IMR-90 (cell line): ENCODE data around the gene WFDC9. TPM values are rescaled to one million over a fixed set of nuclear protein-coding genes. Genes with fewer than 3 reads are reported as not detected.

Experiments used
- ATAC-seq: fragments of 200-7000 bp; cut with Tn5 transposase; 2 replicates; pipeline ENCODE4 v1.9.1; 2020; ENCODE audit warnings: low read depth, mild to moderate bottlenecking, moderate library complexity
- BruUV-seq: library from RNA; stranded (reverse); fragments of 400-500 nt; replicated peaks from 2 replicates; lab custom pipeline; 2021; lab: Mats Ljungman, UMichigan
- CTCF ChIA-PET: fragments of 300-600 bp; formaldehyde crosslinking; extraction: SDS; loops from one replicate; lab custom pipeline; 2021; ENCODE audit warnings: antibody characterized with exemption; lab: Yijun Ruan, JAX
- POLR2A ChIA-PET: fragments of 300-600 bp; sonication (Branson Sonifier 250); formaldehyde crosslinking; loops from one replicate; lab custom pipeline; 2022; ENCODE audit warnings: antibody characterized with exemption; ENCODE audit not compliant: unreplicated experiment; lab: Charles Lee
- DNase-seq: peaks from one replicate; pipeline ENCODE4 v3.0.0; 2013
- H2AFZ ChIP-seq: replicated peaks from 2 replicates; pipeline ENCODE3; 2013; ENCODE audit warnings: low read length, mild to moderate bottlenecking; ENCODE audit not compliant: poor library complexity
- H2AK5ac ChIP-seq: 2 replicates; pipeline ENCODE4 v1.6.1; 2013; ENCODE audit warnings: low read depth, low read length, inconsistent platforms
- H2AK9ac ChIP-seq: replicated peaks from 2 replicates; pipeline ENCODE3; 2013; ENCODE audit warnings: mild to moderate bottlenecking, low read depth, low read length, moderate library complexity; ENCODE audit not compliant: poor library complexity
- H2BK120ac ChIP-seq: 2 replicates; pipeline ENCODE4 v1.6.1; 2013; ENCODE audit warnings: low read depth, low read length, inconsistent platforms
- H2BK15ac ChIP-seq: 3 replicates; pipeline ENCODE4 v1.6.1; 2013; ENCODE audit warnings: low read depth, low read length, inconsistent platforms
- H2BK20ac ChIP-seq: 2 replicates; pipeline ENCODE4 v1.6.1; 2013; ENCODE audit warnings: low read depth, mild to moderate bottlenecking, inconsistent platforms, low read length, moderate library complexity
- H2BK5ac ChIP-seq: 2 replicates; pipeline ENCODE4 v1.6.1; 2013; ENCODE audit warnings: mild to moderate bottlenecking, low read depth, low read length, inconsistent platforms; ENCODE audit not compliant: poor library complexity, severe bottlenecking
- H3K14ac ChIP-seq: replicated peaks from 2 replicates; pipeline ENCODE4 v1.6.1; 2013; ENCODE audit warnings: low read depth, low read length, inconsistent platforms
- H3K18ac ChIP-seq: 2 replicates; pipeline ENCODE4 v1.6.1; 2013; ENCODE audit warnings: low read depth, low read length, control low read depth
- H3K23ac ChIP-seq: 2 replicates; pipeline ENCODE4 v1.6.1; 2013; ENCODE audit warnings: low read depth, low read length, inconsistent platforms
- H3K27ac ChIP-seq: 2 replicates; pipeline ENCODE4 v1.5.1; 2013; ENCODE audit warnings: mild to moderate bottlenecking, control low read depth, low read length; ENCODE audit not compliant: insufficient read depth
- H3K27me3 ChIP-seq: 2 replicates; pipeline ENCODE4 v1.6.1; 2013; ENCODE audit warnings: low read length; ENCODE audit not compliant: control insufficient read depth, insufficient read depth
- H3K36me3 ChIP-seq: 2 replicates; pipeline ENCODE4 v1.6.1; 2013; ENCODE audit warnings: low read length, mixed read lengths; ENCODE audit not compliant: control insufficient read depth, insufficient read depth
- H3K4ac ChIP-seq: 2 replicates; pipeline ENCODE4 v1.6.1; 2013; ENCODE audit warnings: low read depth, low read length, inconsistent platforms
- H3K4me1 ChIP-seq: 2 replicates; pipeline ENCODE4 v1.6.1; 2013; ENCODE audit warnings: low read length, mixed read lengths; ENCODE audit not compliant: control insufficient read depth, insufficient read depth
- H3K4me2 ChIP-seq: 2 replicates; pipeline ENCODE4 v1.6.1; 2013; ENCODE audit warnings: low read depth, mild to moderate bottlenecking, control low read depth, low read length, moderate library complexity
- H3K4me3 ChIP-seq: 2 replicates; pipeline ENCODE4 v1.5.1; 2013; ENCODE audit warnings: low read depth, mild to moderate bottlenecking, control low read depth, low read length, moderate library complexity; ENCODE audit not compliant: insufficient read depth
- H3K56ac ChIP-seq: 2 replicates; pipeline ENCODE4 v1.6.1; 2013; ENCODE audit warnings: low read length, inconsistent platforms; ENCODE audit not compliant: insufficient read depth; ENCODE audit errors: extremely low read depth
- H3K79me1 ChIP-seq, 2 experiments: 2 replicates each; pipeline ENCODE4 v1.6.1; 2013; ENCODE audit warnings: low read length in 2 of 2, inconsistent platforms in 1 of 2, low read depth in 1 of 2
- H3K9ac ChIP-seq: 2 replicates; pipeline ENCODE4 v1.6.1; 2013; ENCODE audit warnings: low read depth, low read length, control low read depth
- H3K9me1 ChIP-seq: 2 replicates; pipeline ENCODE4 v1.6.1; 2013; ENCODE audit warnings: low read length, inconsistent platforms; ENCODE audit not compliant: insufficient read depth
- H3K9me3 ChIP-seq: 2 replicates; pipeline ENCODE4 v1.6.1; 2013; ENCODE audit warnings: low read length; ENCODE audit not compliant: control insufficient read depth, insufficient read depth
- H4K20me1 ChIP-seq: 2 replicates; pipeline ENCODE4 v1.6.1; 2013; ENCODE audit warnings: low read length, inconsistent platforms; ENCODE audit not compliant: insufficient read depth
- H4K5ac ChIP-seq: 2 replicates; pipeline ENCODE4 v1.6.1; 2013; ENCODE audit warnings: mild to moderate bottlenecking, low read depth, low read length, control low read depth
- H4K8ac ChIP-seq, 2 experiments: 2 replicates each; pipeline ENCODE4 v1.6.1; 2013; ENCODE audit warnings: low read depth in 2 of 2, low read length in 2 of 2, control low read depth in 1 of 2, inconsistent platforms in 1 of 2
- H4K91ac ChIP-seq: 2 replicates; pipeline ENCODE4 v1.6.1; 2013; ENCODE audit warnings: low read depth, low read length, inconsistent platforms; ENCODE audit not compliant: insufficient read depth
- CEBPB ChIP-seq: IDR thresholded peaks from 2 replicates; pipeline ENCODE4 v1.6.1; 2012; ENCODE audit warnings: low read depth, low read length, improper control_type of control experiment
- FOS ChIP-seq: fragments of 150-350 bp; IDR thresholded peaks from 2 replicates; pipeline ENCODE4 v1.6.1; 2016; ENCODE audit warnings: low read depth, low read length
- MXI1 ChIP-seq: IDR thresholded peaks from 2 replicates; pipeline ENCODE4 v1.6.1; 2012; ENCODE audit warnings: low read depth, mild to moderate bottlenecking, low read length, moderate library complexity, borderline replicate concordance
- RAD21 ChIP-seq: IDR thresholded peaks from 2 replicates; pipeline ENCODE4 v1.6.1; 2012; ENCODE audit warnings: low read length, improper control_type of control experiment
- RCOR1 ChIP-seq: IDR thresholded peaks from 2 replicates; pipeline ENCODE4 v1.6.1; 2012; ENCODE audit warnings: mild to moderate bottlenecking, low read length, improper control_type of control experiment; ENCODE audit not compliant: insufficient replicate concordance
- SMC3 ChIP-seq: fragments of 150-350 bp; IDR thresholded peaks from 2 replicates; pipeline ENCODE4 v1.6.1; 2016; ENCODE audit warnings: low read depth, mild to moderate bottlenecking, antibody characterized with exemption, low read length, moderate library complexity
- WGBS, 2 experiments: methylation state at CpG; one replicate each; pipeline versions ENCODE4 v1.1.5 to v1.1.7; 2013; ENCODE audit warnings: missing lambda C conversion rate in 2 of 2; ENCODE audit not compliant: insufficient read length in 1 of 2; ENCODE audit errors: extremely low coverage in 2 of 2; 5-methylcytosine and 5-hydroxymethylcytosine counted together
- dilution Hi-C: fragments of 300-500 bp; cut with HindIII; formaldehyde crosslinking; loops from one replicate; pipeline ENCODE4 v1.14.3; 2018; ENCODE audit warnings: low sequenced_read_pairs; ENCODE audit not compliant: unreplicated experiment
- in situ Hi-C: fragments of 300-500 bp; cut with MboI; formaldehyde crosslinking; loops from 3 replicates; pipeline ENCODE4 v1.14.3; 2019; ENCODE audit warnings: low sequenced_read_pairs, inconsistent platforms, mixed read lengths
- intact Hi-C: fragments of 100-400 bp; cut with micrococcal nuclease; formaldehyde crosslinking; loops from 2 replicates; pipeline ENCODE4 v1.10.0; 2022
- polyA plus RNA-seq, 3 experiments: library from polyadenylated mRNA; depleted of rRNA; stranded (reverse); fragments of >200 nt; gene quantifications; 2 replicates each; pipeline ENCODE4 v1.2.3, GENCODE V29; 2012; ENCODE audit warnings: low replicate concordance in 1 of 3
- total RNA-seq: library from RNA; depleted of rRNA; stranded (reverse); fragments of >200 nt; gene quantifications from 2 replicates; pipeline ENCODE4 v1.2.3, GENCODE V29; 2012
- TF ChIP-seq, protein P1 (sequence below): fragments of 150-350 bp; IDR thresholded peaks from 2 replicates; pipeline ENCODE4 v1.6.1; 2017; ENCODE audit warnings: mild to moderate bottlenecking, antibody characterized with exemption, low read length, low read depth
- TF ChIP-seq, protein P2 (sequence below): conservative IDR thresholded peaks from 2 replicates; pipeline ENCODE4 v1.5.1; 2012; ENCODE audit warnings: mild to moderate bottlenecking, low read depth, low read length, improper control_type of control experiment

WFDC9 gene
- total and polyA plus RNA-seq, 2 of the 4 experiments (the other 2 are of a cell fraction): not detected

DNA sequence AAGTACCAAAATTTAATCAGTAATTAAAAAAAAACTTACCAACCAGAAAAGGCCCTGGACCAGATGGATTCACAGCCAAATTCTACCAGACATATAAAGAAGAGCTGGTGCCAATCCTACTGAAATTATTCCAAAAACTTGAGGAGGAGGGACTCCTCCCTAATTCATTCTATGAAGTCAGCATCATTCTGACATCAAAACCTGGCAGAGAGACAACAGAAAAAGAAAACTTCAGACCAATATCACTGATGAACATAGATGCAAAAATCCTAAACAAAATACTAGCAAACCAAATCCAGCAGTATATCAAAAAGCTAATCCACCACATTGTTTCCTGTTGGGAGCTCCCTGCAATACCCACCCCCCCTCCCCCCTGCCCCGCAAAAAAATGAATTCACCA lies 39.1 kb upstream of the WFDC9 start, which contains the start of gene WFDC11:
WFDC11 (minus strand) TSS at position 101 of the 400 bp plus-strand sequence. CDS start 19,639 bp downstream, outside the sequence.
- Histone ChIP-seq H3K4me2 (no peak within 1 kb of the TSS), H3K14ac (no peak within 1 kb of the TSS), H3K79me1 (no peaks in the 10 kb centered on the region), H2AK5ac (no peak within 1 kb of the TSS), H2AFZ (no peak within 1 kb of the TSS), H3K4me3 (no peak within 1 kb of the TSS), H2BK120ac (no peak within 1 kb of the TSS), H2BK20ac (no peak within 1 kb of the TSS), H3K27me3 (no peaks in the 10 kb centered on the region), H2BK15ac (no peak within 1 kb of the TSS), H3K9me3 (no peaks in the 10 kb centered on the region), H4K5ac (no peak within 1 kb of the TSS), H3K23ac (no peak within 1 kb of the TSS), H2AK9ac (no peak within 1 kb of the TSS), H3K9ac (no peak within 1 kb of the TSS), H2BK5ac (no peak within 1 kb of the TSS), H3K4me1 (no peaks in the 10 kb centered on the region), H3K9me1 (no peaks in the 10 kb centered on the region), H3K56ac (no peak within 1 kb of the TSS), H4K91ac (no peak within 1 kb of the TSS), H3K4ac (no peak within 1 kb of the TSS), H3K27ac (no peak within 1 kb of the TSS), H4K20me1 (no peaks in the 10 kb centered on the region), H3K36me3 (no peaks in the 10 kb centered on the region), H3K18ac (no peak within 1 kb of the TSS), H4K8ac (no peak within 1 kb of the TSS)
- intact Hi-C loops: no loop called here
- dilution Hi-C loops: no loop called here
- in situ Hi-C loops: no loop called here
- DNase-seq (no peak), ATAC-seq (no peak)
- BruUV-seq: no TSS peak
- no CpG with 5 or more reads among the region's 1 CpG for WGBS, 2 experiments
- TF ChIP-seq RCOR1 (no peak), SMC3 (no peak), CEBPB (no peak), FOS (no peak), MXI1 (no peak), RAD21 (no peak)
- TF ChIP-seq, protein P1, sequence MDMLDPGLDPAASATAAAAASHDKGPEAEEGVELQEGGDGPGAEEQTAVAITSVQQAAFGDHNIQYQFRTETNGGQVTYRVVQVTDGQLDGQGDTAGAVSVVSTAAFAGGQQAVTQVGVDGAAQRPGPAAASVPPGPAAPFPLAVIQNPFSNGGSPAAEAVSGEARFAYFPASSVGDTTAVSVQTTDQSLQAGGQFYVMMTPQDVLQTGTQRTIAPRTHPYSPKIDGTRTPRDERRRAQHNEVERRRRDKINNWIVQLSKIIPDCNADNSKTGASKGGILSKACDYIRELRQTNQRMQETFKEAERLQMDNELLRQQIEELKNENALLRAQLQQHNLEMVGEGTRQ: no peak
- TF ChIP-seq, protein P2, sequence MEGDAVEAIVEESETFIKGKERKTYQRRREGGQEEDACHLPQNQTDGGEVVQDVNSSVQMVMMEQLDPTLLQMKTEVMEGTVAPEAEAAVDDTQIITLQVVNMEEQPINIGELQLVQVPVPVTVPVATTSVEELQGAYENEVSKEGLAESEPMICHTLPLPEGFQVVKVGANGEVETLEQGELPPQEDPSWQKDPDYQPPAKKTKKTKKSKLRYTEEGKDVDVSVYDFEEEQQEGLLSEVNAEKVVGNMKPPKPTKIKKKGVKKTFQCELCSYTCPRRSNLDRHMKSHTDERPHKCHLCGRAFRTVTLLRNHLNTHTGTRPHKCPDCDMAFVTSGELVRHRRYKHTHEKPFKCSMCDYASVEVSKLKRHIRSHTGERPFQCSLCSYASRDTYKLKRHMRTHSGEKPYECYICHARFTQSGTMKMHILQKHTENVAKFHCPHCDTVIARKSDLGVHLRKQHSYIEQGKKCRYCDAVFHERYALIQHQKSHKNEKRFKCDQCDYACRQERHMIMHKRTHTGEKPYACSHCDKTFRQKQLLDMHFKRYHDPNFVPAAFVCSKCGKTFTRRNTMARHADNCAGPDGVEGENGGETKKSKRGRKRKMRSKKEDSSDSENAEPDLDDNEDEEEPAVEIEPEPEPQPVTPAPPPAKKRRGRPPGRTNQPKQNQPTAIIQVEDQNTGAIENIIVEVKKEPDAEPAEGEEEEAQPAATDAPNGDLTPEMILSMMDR: no peak
- ChIA-PET POLR2A (no interaction called here), CTCF (no interaction called here)
